NT2/D1 (cell line): ENCODE data around the gene CD300H.

Experiments used
- SUZ12 ChIP-seq: IDR thresholded peaks from 2 replicates; pipeline ENCODE4 v1.6.1; 2011; ENCODE audit not compliant: insufficient read length, insufficient read depth; ENCODE audit errors: extremely low read depth
- ZNF274 ChIP-seq: IDR thresholded peaks from 2 replicates; pipeline ENCODE4 v1.6.1; 2011; ENCODE audit warnings: mild to moderate bottlenecking, low read depth, low read length

- TF ChIP-seq ZNF274, result no peak
- TF ChIP-seq SUZ12, result no peak
Measured at GRCh38 chr17:74585711-74586110, 18.4 kb upstream of the CD300H start.
